ENCODE results near the gene ACBD6.
"Not testable (repeated sequence)": the region's sequence is repeated elsewhere in the genome, so short reads cannot be mapped to it uniquely, and the experiment has no call there.

ACBD6 gene
- total RNA-seq = 59.9 to 69.2 reads per million in 2 experiments

DNA sequence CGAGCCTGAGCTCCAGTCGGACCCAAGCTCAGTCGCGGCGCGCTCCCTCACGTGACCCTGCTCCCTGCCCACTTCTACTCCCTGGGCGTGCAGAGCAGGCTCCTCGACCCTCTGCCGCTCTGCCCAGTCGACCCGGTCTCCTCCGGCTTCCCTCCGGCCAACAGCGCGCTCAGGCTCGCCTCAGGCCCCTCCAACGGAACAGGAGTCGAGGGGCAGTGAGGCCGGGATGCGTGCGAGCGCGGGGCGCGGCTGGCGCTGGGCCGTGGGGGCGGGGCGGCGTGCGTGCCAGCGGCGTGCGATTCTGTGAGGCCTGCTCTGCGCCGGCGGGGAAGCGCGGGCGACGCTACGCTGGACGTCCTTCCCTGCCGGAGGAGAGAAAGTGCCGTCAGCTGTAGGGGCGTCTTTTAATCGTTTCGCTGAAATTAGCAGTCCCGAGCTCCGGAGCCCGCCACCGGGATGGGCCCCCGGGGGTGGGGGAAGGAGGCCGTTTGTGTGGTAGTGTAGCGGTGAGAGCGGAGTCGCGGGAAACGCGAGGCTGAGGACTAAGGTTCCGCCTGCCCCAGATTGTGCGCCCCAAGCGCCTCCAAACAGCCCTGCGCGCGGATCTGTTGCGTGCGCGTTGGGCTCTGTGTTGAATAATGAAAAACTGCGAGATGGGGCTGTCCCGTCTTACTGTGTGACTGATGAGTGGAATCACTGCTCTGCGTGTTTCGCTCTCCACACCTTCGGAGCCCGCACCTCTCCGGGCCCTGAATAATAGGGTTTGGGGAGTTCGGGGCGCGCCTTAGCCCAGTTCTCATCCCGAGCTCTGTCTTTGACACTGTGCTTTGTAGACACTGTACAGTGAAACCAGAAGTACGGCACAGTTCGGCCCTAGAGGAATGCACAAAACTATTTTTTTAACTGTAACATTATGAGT lies at the start of gene ACBD6:
Gene ACBD6 (minus strand): TSS at position 217 of the 919 bp plus-strand sequence. CDS start 311 bp downstream, outside the sequence.
- DNase-seq (ENCODE audit: low read depth) = peak; percentile 73

GRCh38 chr1:180551997-180552396 lies 49.6 kb upstream of the ACBD6 start:
- DNase-seq (ENCODE audit: low read depth) = no peak

- DNase-seq (ENCODE audit: low read depth) = no peak
Measured at GRCh38 chr1:180550241-180550640, 47.9 kb upstream of the ACBD6 start.

DNA sequence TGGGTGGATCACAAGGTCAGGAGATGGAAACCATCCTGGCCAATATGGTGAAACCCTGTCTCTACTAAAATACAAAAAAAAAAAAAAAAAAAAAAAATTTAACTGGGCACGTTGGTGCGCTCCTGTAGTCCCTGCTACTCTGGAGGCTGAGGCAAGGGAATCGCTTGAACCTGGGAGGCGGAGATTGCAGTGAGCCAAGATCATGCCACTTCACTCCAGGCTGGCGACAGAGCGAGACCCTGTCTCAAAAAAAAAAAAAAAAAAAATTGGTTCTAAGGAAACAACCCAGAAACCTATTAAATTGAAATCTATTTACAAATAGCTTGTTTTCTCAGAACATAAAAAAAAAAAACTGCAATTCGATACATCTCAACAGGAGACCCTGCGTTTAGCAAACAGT lies 47.4 kb upstream of the ACBD6 start:
- not testable (repeated sequence) for DNase-seq (ENCODE audit: low read depth)

GRCh38 chr1:180548686-180549317 lies 46.4 kb upstream of the ACBD6 start:
- no peak for DNase-seq (ENCODE audit: low read depth)

DNA sequence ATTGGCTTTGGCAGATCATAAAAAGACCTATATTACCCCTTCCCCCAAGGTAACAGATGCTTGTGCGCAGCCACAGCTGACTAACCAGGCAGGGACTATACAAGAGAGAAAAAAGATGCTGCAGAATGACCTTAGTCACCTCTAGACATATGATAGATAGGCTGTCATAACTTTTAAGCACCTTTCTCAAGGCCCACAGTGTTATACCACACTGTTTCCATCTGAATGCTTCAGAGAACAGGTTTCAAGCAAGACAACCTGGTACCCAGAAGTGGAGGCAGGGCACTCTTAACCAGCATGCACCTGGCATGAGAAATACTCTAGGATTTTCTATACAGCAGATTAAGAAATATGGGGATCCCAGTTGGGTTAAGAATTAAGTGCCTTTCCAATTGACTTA lies 43.6 kb upstream of the ACBD6 start:
- DNase-seq (ENCODE audit: low read depth) = no peak

- DNase-seq (ENCODE audit: low read depth) = no peak
Measured at GRCh38 chr1:180544050-180544449, 41.7 kb upstream of the ACBD6 start.

GRCh38 chr1:180542838-180543145 lies 40.4 kb upstream of the ACBD6 start:
- no peak for DNase-seq (ENCODE audit: low read depth)

GRCh38 chr1:180542113-180542837 lies 39.9 kb upstream of the ACBD6 start:
- no peak for DNase-seq (ENCODE audit: low read depth)

DNA sequence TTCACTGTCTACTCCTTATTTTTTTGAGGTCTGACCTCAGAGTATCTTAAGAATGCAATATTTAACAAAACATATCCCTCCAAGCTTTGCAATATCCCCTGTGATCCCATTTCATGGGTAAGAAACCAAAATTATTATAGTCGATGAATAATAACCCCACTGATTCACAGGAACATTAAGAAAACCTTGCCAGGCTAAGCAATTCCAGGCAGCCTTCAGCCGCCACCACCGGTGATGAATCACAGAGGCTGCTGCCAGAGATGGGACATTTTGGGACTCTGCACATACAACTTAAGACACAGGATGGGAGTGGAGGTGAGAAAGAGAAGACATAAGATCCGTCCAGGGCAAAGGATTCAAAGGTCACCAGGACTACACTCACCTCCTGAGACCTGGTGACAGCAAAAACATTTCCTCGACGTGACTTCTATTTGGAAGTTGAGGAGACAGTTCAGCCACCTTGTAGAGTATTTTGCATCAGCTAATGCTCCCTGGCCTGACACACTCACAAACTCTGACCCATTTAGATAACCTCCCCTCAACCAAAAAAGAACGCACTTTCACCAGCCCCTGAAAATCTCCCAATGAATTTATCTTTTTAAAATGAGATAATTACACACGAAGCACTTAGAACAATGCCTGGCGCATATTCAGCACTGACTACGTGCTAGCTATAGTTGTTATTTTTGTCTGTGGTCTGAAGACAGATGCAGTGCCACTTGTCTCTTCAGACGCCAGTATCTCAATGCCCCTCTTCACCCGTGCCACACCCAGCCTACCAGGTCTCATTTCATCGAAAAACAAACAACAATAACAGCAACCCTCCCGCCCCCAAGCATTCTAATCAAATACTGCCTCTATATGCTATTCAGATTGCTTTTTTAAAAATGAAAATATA lies 38.6 kb upstream of the ACBD6 start:
- DNase-seq (ENCODE audit: low read depth) = no peak

GRCh38 chr1:180539136-180539535 lies 36.8 kb upstream of the ACBD6 start:
- DNase-seq (ENCODE audit: low read depth) = no peak

DNA sequence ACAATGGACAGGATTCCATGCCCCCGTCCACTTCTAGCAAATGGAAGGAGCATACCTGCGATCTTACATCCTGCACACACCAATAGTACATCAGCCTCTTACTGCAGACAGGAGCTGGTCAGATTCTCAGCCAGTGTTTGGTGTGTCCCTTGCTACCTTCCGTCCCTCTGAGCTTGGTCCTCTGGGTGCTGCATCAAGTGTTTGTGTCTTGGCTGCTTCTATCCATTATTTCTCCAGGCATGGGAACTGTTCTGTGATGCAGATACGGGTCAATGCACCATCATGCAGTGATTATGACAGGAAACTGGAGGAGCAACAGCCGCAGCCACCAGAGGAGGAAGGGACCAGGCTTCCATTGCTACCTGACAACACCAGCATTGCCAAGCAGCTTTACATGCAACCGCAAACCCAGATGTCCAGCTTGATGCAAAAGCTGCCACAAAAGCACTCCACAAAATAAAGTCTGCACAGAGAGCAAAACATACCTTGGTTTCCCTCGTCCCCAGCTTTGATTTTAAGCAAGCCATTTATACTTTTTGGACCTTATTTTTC lies 34.5 kb upstream of the ACBD6 start:
- DNase-seq (ENCODE audit: low read depth) = no peak

DNA sequence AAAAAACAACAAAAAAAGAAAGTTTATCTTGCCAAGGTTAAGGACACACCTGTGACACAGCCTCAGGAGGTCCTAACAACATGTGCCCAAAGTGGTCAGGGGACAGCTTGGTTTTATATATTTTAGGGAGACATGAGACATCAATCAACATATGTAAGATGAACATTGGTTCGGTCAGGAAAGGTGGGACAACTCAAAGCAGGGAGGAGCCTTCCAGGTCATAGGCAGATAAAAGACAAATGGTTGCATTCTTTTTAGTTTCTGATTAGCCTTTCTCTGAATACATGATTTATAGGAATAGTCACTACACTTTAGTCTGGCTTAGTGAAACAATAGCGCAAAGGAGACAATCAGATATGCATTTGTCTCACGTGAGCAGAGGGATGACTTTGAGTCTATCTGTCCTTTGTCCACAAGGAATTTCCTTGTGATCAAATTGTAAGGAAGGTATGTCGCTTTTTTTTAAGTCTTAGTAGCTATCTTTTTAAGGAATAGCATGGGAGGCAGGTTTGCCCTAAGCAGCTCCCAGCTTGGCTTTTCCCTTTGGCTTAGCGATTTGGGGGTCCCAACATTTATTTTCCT lies 33.1 kb upstream of the ACBD6 start:
- no peak for DNase-seq (ENCODE audit: low read depth)

DNA sequence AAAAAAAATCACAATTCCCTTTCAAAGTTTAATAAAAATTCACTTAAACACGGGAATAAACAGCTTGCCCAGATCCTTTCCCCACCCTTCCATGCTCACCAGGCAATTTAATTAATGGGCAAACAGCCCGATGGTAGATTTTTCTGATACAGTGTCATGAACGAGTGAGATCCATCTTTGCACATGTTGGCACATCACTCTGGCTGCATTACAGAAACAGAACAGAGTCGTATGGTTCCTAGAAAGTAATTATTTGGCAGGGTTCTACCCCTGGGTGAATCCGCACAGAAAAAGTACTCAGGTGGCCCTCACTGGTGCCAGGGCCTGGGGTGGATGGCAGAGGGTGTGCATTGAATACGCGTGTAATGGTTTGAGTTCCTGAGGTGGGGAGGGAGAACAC lies 31.8 kb upstream of the ACBD6 start:
- DNase-seq (ENCODE audit: low read depth) = no peak

DNA sequence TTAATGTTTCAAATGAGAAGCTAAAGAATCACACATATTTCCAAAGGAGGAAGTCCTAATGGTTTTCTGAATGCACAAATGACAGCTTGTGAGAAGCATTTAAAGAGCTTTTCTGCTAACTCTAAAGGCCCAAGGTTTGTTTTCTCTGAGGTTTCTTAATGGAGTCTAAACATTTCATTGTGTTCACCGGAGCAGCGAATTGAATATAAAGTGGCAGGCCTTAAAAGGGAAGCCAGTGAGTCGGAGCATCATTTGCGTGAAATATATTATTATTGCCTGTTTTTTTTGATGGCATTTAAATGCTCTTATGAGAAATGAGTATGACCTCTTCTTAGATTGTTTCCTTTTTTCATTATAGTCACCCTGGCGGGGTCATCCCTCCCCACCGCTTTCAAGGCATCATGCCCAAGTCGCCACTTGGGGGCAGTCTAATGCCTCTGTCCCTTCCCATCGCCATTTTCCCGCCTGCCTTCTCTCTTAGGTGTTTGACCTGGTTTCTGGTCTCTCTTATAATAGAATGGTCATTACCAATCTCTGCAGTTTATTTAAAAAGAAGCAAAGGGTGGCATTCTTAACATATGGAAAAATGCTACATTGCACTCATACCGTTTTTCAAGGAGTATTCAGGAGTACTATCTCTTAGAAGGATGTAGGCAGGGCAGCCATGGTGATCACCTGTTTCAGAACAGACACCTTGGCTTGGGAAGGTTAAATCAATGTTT lies 31.1 kb upstream of the ACBD6 start:
- peak; percentile 30 for DNase-seq (ENCODE audit: low read depth)

GRCh38 chr1:180532854-180533253 lies 30.5 kb upstream of the ACBD6 start:
- no peak for DNase-seq (ENCODE audit: low read depth)

- DNase-seq (ENCODE audit: low read depth) = no peak
Measured at GRCh38 chr1:180530501-180530900, 28.1 kb upstream of the ACBD6 start.

GRCh38 chr1:180528868-180529470 lies 26.6 kb upstream of the ACBD6 start:
- DNase-seq (ENCODE audit: low read depth) = no peak

- no peak for DNase-seq (ENCODE audit: low read depth)
Measured at GRCh38 chr1:180527101-180527669, 24.8 kb upstream of the ACBD6 start.

GRCh38 chr1:180525715-180526039 lies 23.3 kb upstream of the ACBD6 start:
- no peak for DNase-seq (ENCODE audit: low read depth)
